Pancreas (tissue), 10 donors: ENCODE data around the gene AHNAK. TPM values are rescaled to one million over a fixed set of nuclear protein-coding genes. Genes with fewer than 3 reads are reported as not detected.

Source experiments
- ATAC-seq, 4 donors: fragments of 200-7000 bp; cut with Tn5 transposase; one replicate each; pipeline versions ENCODE4 v1.8.0 to v1.9.1; 2020; ENCODE audit warnings: mild to moderate bottlenecking in 4 of 4, moderate library complexity in 4 of 4
- DNase-seq, 6 donors: peaks; one replicate each; pipeline ENCODE4 v3.0.0-alpha.2; 2020
- FAIRE-seq: peaks from 2 replicates; lab custom pipeline; 2012; peaks lifted over from hg19 to GRCh38; lab: Jason Lieb, UNC
- H3K27ac ChIP-seq, 4 donors: fragments of 200-600 bp; sonication (generic); 1 replicate in 3 of 4; 2 replicates in 1 of 4; pipeline versions ENCODE4 v1.5.0 to v1.8.0; 2020
- H3K27me3 ChIP-seq, 4 donors: fragments of 200-600 bp; one replicate each; pipeline ENCODE4 v1.8.0; 2021
- H3K36me3 ChIP-seq, 3 donors: fragments of 200-600 bp; sonication (generic) in 1 of 3; one replicate each; pipeline versions ENCODE4 v1.5.0 to v1.8.0; 2020 to 2021
- H3K4me1 ChIP-seq, 3 donors: fragments of 200-600 bp; one replicate each; pipeline ENCODE4 v1.8.0; 2021
- H3K4me3 ChIP-seq, 4 donors: fragments of 200-600 bp; sonication (generic) in 2 of 4; one replicate each; pipeline versions ENCODE4 v1.5.0 to v1.8.0; 2020 to 2021
- H3K9me3 ChIP-seq, 4 donors: fragments of 200-600 bp; one replicate each; pipeline ENCODE4 v1.8.0; 2021
- WGBS, 2 donors: extraction: QIAGEN DNeasy Blood & Tissue Kit; methylation state at CpG; one replicate each; pipeline ENCODE4 v1.1.7; 2013; 5-methylcytosine and 5-hydroxymethylcytosine counted together
- intact Hi-C, 3 donors: fragments of 100-400 bp; cut with DNase I; formaldehyde crosslinking; loops; one replicate each; pipeline versions ENCODE4 v1.11.1 to v1.14.2; 2022
- polyA plus RNA-seq, 2 donors: library from polyadenylated mRNA; stranded (reverse); fragments of 200-250 nt; gene quantifications; one replicate each; pipeline ENCODE4 v1.2.3, GENCODE V29; 2013
- total RNA-seq, 6 donors: library from RNA; stranded (reverse); fragmentation: NEBNext Ultra II Directional in 4 of 6; extraction: Animal tissue kit (Norgen Biotek cat#: 25700) in 4 of 6; gene quantifications; one replicate each; pipeline versions ENCODE4 v1.2.1 to v1.2.4, GENCODE V29; 2021 to 2023
- TF ChIP-seq, protein P1 (sequence below), 4 donors: fragments of 200-600 bp; sonication (generic) in 3 of 4; IDR thresholded peaks; one replicate each; pipeline versions ENCODE4 v1.5.0 to v1.8.0; 2021; ENCODE audit warnings: antibody characterized with exemption in 4 of 4
- donor health status: healthy with polysubstance abuse.
- donor health status: DM: no; HTN: no; CAD: no; lungs with moderate emphysema.
- donor health status: DM: no; HTN: no; CAD: no.
- donor health status: control.
- donor health status: control.
- donor health status: Bipolar disorder and iron deficiency.
- donor health status: DM: yes; HTN: yes; CAD: no.
- donor health status: DM: no; HTN: no; CAD: no.
- donor health status: DM: no; HTN: no; CAD: no.
- donor health status: DM: yes; HTN: yes; CAD: no.

Gene AHNAK
- total and polyA plus RNA-seq, 8 donors, result 18.7 to 163 (median 66.8) TPM

DNA sequence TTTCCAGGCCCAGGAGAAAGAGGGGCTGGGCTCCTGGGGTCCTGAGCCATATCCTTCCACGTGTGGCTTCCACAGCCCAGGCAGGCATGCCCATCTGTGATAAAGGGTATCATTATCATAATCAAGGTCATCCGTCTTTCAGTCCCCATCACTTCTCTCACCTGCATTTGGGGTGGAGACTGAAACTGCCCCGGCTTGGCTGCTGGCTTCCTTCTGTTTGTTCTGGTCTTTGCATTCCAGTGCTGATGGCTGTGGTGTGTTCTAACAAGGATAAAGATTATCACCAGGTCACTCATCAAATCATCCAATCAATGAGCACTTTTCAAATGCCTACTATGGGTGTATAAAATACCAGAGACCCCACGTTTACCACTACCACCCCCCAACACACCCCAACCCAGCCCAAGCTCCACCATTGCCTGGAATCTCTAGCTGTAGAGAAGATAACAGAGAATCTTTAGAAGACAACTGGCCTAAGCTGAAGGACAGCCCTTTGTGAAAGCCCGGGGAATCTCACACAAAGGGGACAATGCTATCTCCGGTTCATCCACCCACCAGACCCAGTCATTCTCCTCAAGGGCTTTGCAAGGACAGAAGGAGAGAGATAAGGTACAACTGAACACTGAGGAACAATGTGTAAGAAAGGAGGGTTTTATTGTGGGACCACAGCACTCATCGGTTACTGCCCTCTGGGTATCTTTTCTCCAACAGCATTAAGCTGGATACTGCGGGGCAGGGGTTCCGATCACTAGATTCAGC is 54.9 kb downstream of the AHNAK start:
- FAIRE-seq (no peak), DNase-seq (no peak), ATAC-seq (no peak)
- intact Hi-C loops, result no loop called here
- Histone ChIP-seq H3K27me3 (no peaks in the 10 kb centered on the region), H3K36me3 (no peaks in the 10 kb centered on the region), H3K4me1 (no peaks in the 10 kb centered on the region), H3K4me3 (no peak overlapping the region), H3K9me3 (no peaks in the 10 kb centered on the region), H3K27ac (no peak overlapping the region)
- TF ChIP-seq, protein P1, sequence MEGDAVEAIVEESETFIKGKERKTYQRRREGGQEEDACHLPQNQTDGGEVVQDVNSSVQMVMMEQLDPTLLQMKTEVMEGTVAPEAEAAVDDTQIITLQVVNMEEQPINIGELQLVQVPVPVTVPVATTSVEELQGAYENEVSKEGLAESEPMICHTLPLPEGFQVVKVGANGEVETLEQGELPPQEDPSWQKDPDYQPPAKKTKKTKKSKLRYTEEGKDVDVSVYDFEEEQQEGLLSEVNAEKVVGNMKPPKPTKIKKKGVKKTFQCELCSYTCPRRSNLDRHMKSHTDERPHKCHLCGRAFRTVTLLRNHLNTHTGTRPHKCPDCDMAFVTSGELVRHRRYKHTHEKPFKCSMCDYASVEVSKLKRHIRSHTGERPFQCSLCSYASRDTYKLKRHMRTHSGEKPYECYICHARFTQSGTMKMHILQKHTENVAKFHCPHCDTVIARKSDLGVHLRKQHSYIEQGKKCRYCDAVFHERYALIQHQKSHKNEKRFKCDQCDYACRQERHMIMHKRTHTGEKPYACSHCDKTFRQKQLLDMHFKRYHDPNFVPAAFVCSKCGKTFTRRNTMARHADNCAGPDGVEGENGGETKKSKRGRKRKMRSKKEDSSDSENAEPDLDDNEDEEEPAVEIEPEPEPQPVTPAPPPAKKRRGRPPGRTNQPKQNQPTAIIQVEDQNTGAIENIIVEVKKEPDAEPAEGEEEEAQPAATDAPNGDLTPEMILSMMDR (IDR thresholded peaks at IDR 0.05), result no peak
- WGBS, 2 donors, result 61 to 67% methylated on average over 9 of the region's 9 CpGs

DNA sequence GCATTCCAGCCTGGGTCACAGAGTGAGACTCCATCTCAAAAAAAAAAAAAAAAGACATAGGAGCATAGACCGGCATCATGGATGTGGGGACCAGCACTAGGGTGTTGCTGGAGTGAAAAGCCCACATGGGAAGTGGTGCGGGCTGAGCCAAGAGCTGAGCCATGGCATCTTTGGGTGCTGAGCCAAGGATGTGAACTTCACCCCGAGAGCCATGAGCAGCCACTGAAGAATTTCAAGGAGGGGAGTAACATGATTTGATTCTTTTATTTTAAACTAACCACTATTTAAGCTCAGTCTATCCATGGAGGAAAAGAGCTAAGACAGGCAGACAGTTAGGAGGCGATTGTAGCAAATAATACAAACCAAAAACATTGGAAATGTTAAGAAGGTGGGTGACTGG is 57.4 kb downstream of the AHNAK start:
- Histone ChIP-seq H3K27me3 (no peaks in the 10 kb centered on the region), H3K9me3 (no peaks in the 10 kb centered on the region), H3K4me3 (no peak overlapping the region), H3K4me1 (no peaks in the 10 kb centered on the region), H3K27ac (no peak overlapping the region), H3K36me3 (no peaks in the 10 kb centered on the region)
- TF ChIP-seq, protein P1 (IDR thresholded peaks at IDR 0.05), result no peak
- ATAC-seq, result no peak
- FAIRE-seq, result no peak
- no peak for DNase-seq
- WGBS, 2 donors, result 89 to 92% methylated on average over 4 of the region's 4 CpGs
- intact Hi-C loops, result no loop called here

DNA sequence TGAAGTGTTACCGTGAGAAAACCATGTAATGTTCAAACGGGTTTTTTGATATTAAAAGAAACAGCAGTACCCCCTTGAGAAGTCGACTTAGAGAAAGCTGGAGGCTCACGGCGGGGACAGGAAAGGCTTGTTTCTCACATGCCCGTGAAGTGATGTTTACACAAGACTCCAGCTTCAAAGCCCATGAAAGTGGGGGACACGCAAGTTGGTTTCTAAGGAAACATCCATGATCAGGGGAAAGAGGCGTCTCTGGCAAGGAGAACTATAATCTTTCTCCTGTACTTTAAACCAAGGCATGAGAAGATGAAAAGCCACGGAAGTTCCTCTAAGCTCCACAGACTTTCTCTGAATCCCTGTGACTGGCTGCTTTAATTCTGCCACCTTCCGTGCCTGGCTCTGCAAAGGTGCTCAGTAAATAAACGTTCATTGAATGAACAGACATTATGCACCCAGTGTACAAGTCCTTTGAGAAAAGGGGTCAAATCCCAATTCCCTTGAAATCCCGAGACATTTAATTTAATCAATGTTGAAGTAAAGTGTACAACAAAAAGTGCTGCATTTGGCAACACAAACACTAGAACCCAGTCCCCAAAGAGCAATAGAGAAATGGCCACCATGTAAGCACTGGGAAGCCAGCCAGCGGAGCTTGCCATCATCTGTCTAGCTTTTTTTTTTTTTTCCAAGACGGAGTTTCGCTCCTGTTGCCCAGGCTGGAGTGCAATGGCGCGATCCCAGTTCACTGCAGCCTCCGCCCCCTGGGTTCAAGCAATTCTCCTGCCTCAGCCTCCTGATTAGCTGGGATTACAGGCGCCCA is 58.7 kb downstream of the AHNAK start:
- TF ChIP-seq, protein P1 (IDR thresholded peaks at IDR 0.05), result no peak
- no peaks in the 10 kb centered on the region for H3K27me3 ChIP-seq
- no peak for FAIRE-seq
- no peak overlapping the region for H3K27ac ChIP-seq
- no peak for DNase-seq
- no peak overlapping the region for H3K4me3 ChIP-seq
- no peaks in the 10 kb centered on the region for H3K36me3 ChIP-seq
- intact Hi-C loops, result no loop called here
- no peak for ATAC-seq
- 43 to 52% methylated on average over 19 of the region's 19 CpGs for WGBS, 2 donors
- H3K9me3 ChIP-seq, result no peaks in the 10 kb centered on the region
- H3K4me1 ChIP-seq, result no peaks in the 10 kb centered on the region

DNA sequence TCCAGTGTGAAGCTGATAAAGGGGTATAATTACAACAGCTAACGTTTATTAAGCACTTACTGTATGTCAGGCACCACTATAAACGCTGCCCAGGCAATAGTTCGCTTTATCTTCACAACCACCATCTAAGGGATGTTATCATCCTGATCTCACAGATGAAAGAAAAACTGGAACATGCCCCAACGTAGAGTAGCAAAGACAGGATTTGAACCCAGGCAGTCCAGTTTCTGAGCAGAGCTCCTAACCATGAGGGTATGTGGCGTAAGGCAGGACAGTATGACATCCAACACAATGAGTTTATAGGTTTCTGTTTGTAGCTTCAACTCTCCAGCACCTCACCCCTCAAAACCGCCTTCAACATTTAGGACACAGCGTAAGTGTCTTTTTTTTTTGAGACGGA is 59.5 kb downstream of the AHNAK start:
- no peak for FAIRE-seq
- intact Hi-C loops, result no loop called here
- Histone ChIP-seq H3K27me3 (no peaks in the 10 kb centered on the region), H3K9me3 (no peaks in the 10 kb centered on the region), H3K4me1 (no peaks in the 10 kb centered on the region), H3K4me3 (no peak overlapping the region), H3K36me3 (no peaks in the 10 kb centered on the region), H3K27ac (no peak overlapping the region)
- no peak for DNase-seq
- TF ChIP-seq, protein P1 (IDR thresholded peaks at IDR 0.05), result no peak
- WGBS, 2 donors, result 66 to 76% methylated on average over 8 of the region's 8 CpGs
- no peak for ATAC-seq
